ENCODE measurements around the gene NCF1.
"Not testable (repeated sequence)": the region's sequence is repeated elsewhere in the genome, so short reads cannot be mapped to it uniquely, and the experiment has no call there.

The NCF1 gene

DNA sequence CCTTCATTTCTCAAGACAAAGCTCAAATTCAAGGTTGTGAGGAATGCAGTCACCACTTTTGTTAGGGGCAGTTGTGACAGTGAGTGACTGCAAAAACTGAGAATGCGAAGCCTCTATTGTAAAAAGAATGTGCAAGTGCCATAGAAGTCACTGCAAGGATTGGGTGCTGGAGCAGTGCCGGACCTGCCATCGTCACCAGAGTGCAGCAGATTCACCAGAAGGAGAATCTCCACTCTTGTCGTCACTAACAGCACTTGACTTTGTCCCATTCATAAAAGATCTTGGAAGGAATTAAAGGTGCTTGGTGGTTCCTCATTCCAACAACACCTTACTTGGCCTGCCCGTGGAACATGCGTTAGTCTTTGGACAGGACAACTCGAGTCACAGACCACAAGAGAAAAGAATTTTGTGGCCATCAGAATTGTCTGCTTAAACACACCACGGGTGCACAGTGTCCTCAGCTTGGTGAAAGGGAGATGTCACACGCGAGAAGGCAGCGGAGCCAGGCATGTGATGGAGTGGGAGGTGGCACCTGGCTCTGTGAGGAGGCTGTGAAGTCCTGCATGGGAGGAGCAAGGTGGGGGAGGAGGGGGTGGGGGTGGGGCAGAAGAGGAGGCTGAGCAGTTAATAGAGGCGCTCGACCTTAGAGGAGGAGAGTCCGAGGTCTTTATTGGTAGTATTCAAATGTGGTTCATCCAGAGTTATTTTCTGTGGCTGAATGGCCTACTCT, 33.7 kb upstream of the NCF1 start:
- not testable (repeated sequence) for ATAC-seq (ENCODE audit: insufficient read depth, low read depth); H3K9me3 ChIP-seq (ENCODE audit: insufficient read depth, low read length, severe bottlenecking); H3K36me3 ChIP-seq (ENCODE audit: insufficient read depth, low read length)

GRCh38 chr7:74743936-74744557, 29.8 kb upstream of the NCF1 start:
- ATAC-seq (ENCODE audit: insufficient read depth, low read depth); H3K4me2 ChIP-seq (ENCODE audit: insufficient read depth, low read length); H3K9me3 ChIP-seq (ENCODE audit: insufficient read depth, low read length, severe bottlenecking); H3K9ac ChIP-seq (ENCODE audit: low read depth, low read length); H3K79me2 ChIP-seq (ENCODE audit: insufficient read depth, low read length); H4K20me1 ChIP-seq (ENCODE audit: insufficient read depth, low read length); H3K27ac ChIP-seq (ENCODE audit: low read length); H3K27me3 ChIP-seq (ENCODE audit: insufficient read depth, low read length, poor library complexity); H3K4me1 ChIP-seq (ENCODE audit: insufficient read depth, low read length); DNase-seq; H2AFZ ChIP-seq (ENCODE audit: low read depth, low read length); H3K36me3 ChIP-seq (ENCODE audit: insufficient read depth, low read length); H3K4me3 ChIP-seq (ENCODE audit: low read depth in 1 of 2, low read length in 2 of 2): not testable (repeated sequence)

More for the DNA sequence above, 33.7 kb upstream of the NCF1 start:
- H4K20me1 ChIP-seq (ENCODE audit: insufficient read depth, low read length); H3K4me2 ChIP-seq (ENCODE audit: insufficient read depth, low read length); H2AFZ ChIP-seq (ENCODE audit: low read depth, low read length); DNase-seq; H3K79me2 ChIP-seq (ENCODE audit: insufficient read depth, low read length); H3K4me1 ChIP-seq (ENCODE audit: insufficient read depth, low read length); H3K4me3 ChIP-seq (ENCODE audit: low read depth in 1 of 2, low read length in 2 of 2); H3K27me3 ChIP-seq (ENCODE audit: insufficient read depth, low read length, poor library complexity); H3K9ac ChIP-seq (ENCODE audit: low read depth, low read length); H3K27ac ChIP-seq (ENCODE audit: low read length): not testable (repeated sequence)

DNA sequence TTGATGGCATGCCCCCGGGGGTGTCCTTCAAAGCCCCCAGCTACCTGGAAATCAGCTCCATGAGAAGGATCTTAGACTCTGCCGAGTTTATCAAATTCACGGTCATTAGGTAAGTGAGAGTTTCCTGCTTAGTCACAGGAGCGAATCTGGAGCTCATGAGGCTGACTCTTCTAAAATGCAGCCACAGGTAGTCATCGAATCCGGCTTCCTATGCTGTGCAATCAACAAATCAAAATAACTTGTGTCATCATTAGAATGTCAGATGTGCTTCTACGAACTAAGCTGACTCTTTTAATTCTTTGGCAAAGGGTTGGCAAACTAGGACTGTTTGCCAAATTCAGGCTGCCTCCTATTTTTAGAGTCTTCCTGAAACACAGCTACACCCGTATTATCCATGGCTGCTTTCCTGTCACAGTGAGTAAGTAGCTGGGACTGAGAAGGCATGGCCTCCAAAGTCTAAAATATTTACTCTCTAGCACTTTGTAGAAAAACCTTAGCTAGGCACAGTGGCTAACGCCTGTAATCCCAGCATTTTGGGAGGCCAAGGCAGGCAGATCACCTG, 19.8 kb upstream of the NCF1 start:
- not testable (repeated sequence) for H3K9me3 ChIP-seq (ENCODE audit: insufficient read depth, low read length, severe bottlenecking); H3K27ac ChIP-seq (ENCODE audit: low read length); ATAC-seq (ENCODE audit: insufficient read depth, low read depth); DNase-seq; H4K20me1 ChIP-seq (ENCODE audit: insufficient read depth, low read length); H3K36me3 ChIP-seq (ENCODE audit: insufficient read depth, low read length); H3K4me1 ChIP-seq (ENCODE audit: insufficient read depth, low read length); H3K4me3 ChIP-seq (ENCODE audit: low read depth in 1 of 2, low read length in 2 of 2); H3K79me2 ChIP-seq (ENCODE audit: insufficient read depth, low read length); H3K27me3 ChIP-seq (ENCODE audit: insufficient read depth, low read length, poor library complexity); H3K9ac ChIP-seq (ENCODE audit: low read depth, low read length); H2AFZ ChIP-seq (ENCODE audit: low read depth, low read length); H3K4me2 ChIP-seq (ENCODE audit: insufficient read depth, low read length)

GRCh38 chr7:74756673-74757072, 17.1 kb upstream of the NCF1 start:
- not testable (repeated sequence) for H3K27ac ChIP-seq (ENCODE audit: low read length); H3K4me1 ChIP-seq (ENCODE audit: insufficient read depth, low read length); H3K9ac ChIP-seq (ENCODE audit: low read depth, low read length); DNase-seq; H3K4me3 ChIP-seq (ENCODE audit: low read depth in 1 of 2, low read length in 2 of 2); H3K79me2 ChIP-seq (ENCODE audit: insufficient read depth, low read length); H3K9me3 ChIP-seq (ENCODE audit: insufficient read depth, low read length, severe bottlenecking); H2AFZ ChIP-seq (ENCODE audit: low read depth, low read length); H3K36me3 ChIP-seq (ENCODE audit: insufficient read depth, low read length); H4K20me1 ChIP-seq (ENCODE audit: insufficient read depth, low read length); ATAC-seq (ENCODE audit: insufficient read depth, low read depth); H3K4me2 ChIP-seq (ENCODE audit: insufficient read depth, low read length); H3K27me3 ChIP-seq (ENCODE audit: insufficient read depth, low read length, poor library complexity)

- not testable (repeated sequence) for H3K4me3 ChIP-seq (ENCODE audit: low read depth in 1 of 2, low read length in 2 of 2); H3K4me1 ChIP-seq (ENCODE audit: insufficient read depth, low read length); ATAC-seq (ENCODE audit: insufficient read depth, low read depth); H3K4me2 ChIP-seq (ENCODE audit: insufficient read depth, low read length); H4K20me1 ChIP-seq (ENCODE audit: insufficient read depth, low read length); H3K36me3 ChIP-seq (ENCODE audit: insufficient read depth, low read length); H2AFZ ChIP-seq (ENCODE audit: low read depth, low read length); H3K79me2 ChIP-seq (ENCODE audit: insufficient read depth, low read length); DNase-seq; H3K9ac ChIP-seq (ENCODE audit: low read depth, low read length); H3K9me3 ChIP-seq (ENCODE audit: insufficient read depth, low read length, severe bottlenecking); H3K27me3 ChIP-seq (ENCODE audit: insufficient read depth, low read length, poor library complexity); H3K27ac ChIP-seq (ENCODE audit: low read length)
Observed at GRCh38 chr7:74758268-74758667, 15.5 kb upstream of the NCF1 start.

DNA sequence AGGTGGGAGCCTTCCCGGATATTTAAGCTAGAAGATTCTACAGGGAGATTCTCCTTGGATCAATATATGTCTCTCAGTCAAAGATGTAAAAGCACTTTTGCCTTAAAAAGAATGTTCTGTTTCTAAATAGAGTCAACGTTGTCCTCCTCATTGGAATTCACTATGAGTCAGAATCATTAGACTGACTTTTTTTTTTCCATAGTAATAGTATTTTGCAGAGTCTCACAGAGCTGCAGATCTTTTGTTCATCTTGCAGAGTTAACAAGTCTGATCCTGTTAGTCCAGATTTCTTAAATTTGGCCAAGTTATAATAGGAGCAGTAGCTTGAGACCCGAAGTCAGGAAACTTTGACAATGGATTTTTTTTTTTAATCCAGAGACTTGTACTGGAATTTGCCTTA, 14.8 kb upstream of the NCF1 start:
- H3K27ac ChIP-seq (ENCODE audit: low read length); DNase-seq; H3K9me3 ChIP-seq (ENCODE audit: insufficient read depth, low read length, severe bottlenecking); ATAC-seq (ENCODE audit: insufficient read depth, low read depth); H3K27me3 ChIP-seq (ENCODE audit: insufficient read depth, low read length, poor library complexity); H3K9ac ChIP-seq (ENCODE audit: low read depth, low read length); H3K36me3 ChIP-seq (ENCODE audit: insufficient read depth, low read length); H3K4me3 ChIP-seq (ENCODE audit: low read depth in 1 of 2, low read length in 2 of 2); H3K4me2 ChIP-seq (ENCODE audit: insufficient read depth, low read length); H3K79me2 ChIP-seq (ENCODE audit: insufficient read depth, low read length); H3K4me1 ChIP-seq (ENCODE audit: insufficient read depth, low read length); H2AFZ ChIP-seq (ENCODE audit: low read depth, low read length); H4K20me1 ChIP-seq (ENCODE audit: insufficient read depth, low read length): not testable (repeated sequence)

DNA sequence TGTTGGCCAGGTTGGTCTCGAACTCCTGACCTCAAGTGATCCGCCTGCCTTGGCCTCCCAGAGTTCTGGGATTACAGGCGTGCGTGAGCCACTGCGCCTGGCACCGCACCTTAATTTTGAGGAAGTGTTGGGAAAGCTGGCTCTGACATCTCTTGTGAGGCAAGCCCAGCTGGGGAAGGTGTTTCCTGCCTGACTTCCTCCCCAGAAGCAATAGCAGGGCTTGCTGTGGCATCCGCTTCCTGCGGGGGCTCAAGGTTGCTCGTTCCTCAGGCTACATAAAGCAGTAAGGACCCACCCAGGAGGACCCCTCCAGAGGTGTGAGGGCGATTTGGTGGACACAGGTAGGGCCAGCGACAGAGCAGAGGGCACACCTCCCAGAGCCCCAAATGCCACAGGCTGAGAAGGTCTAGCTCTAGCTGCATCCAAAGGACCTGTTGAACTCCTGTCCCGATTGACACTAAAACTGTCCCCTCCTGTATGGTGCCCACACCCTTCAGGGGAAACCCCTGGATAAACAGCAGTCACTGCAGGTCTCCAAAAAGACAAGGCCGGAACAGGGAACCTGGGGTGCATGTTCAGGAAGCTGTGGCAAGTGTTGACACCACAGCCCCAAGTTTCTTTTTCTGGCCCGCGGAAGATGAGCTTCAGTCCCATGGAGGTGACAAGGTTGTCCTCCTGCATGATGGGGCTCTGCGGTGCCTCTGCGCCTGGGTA, 8.4 kb upstream of the NCF1 start:
- H4K20me1 ChIP-seq (ENCODE audit: insufficient read depth, low read length); H3K27ac ChIP-seq (ENCODE audit: low read length); H3K4me3 ChIP-seq (ENCODE audit: low read depth in 1 of 2, low read length in 2 of 2); H2AFZ ChIP-seq (ENCODE audit: low read depth, low read length); H3K36me3 ChIP-seq (ENCODE audit: insufficient read depth, low read length); H3K27me3 ChIP-seq (ENCODE audit: insufficient read depth, low read length, poor library complexity); H3K9ac ChIP-seq (ENCODE audit: low read depth, low read length); DNase-seq; H3K4me2 ChIP-seq (ENCODE audit: insufficient read depth, low read length); H3K9me3 ChIP-seq (ENCODE audit: insufficient read depth, low read length, severe bottlenecking); H3K4me1 ChIP-seq (ENCODE audit: insufficient read depth, low read length); H3K79me2 ChIP-seq (ENCODE audit: insufficient read depth, low read length): not testable (repeated sequence)
- peak; percentile 73 for ATAC-seq (ENCODE audit: insufficient read depth, low read depth)

- H3K4me2 ChIP-seq (ENCODE audit: insufficient read depth, low read length); H3K27ac ChIP-seq (ENCODE audit: low read length): not testable (repeated sequence)
Observed at GRCh38 chr7:74766509-74766908, 7.3 kb upstream of the NCF1 start.

More at GRCh38 chr7:74766509-74766908, 7.3 kb upstream of the NCF1 start:
- ATAC-seq (ENCODE audit: insufficient read depth, low read depth); H3K79me2 ChIP-seq (ENCODE audit: insufficient read depth, low read length); H3K27me3 ChIP-seq (ENCODE audit: insufficient read depth, low read length, poor library complexity); H2AFZ ChIP-seq (ENCODE audit: low read depth, low read length); H3K9ac ChIP-seq (ENCODE audit: low read depth, low read length); H3K4me3 ChIP-seq (ENCODE audit: low read depth in 1 of 2, low read length in 2 of 2); H3K36me3 ChIP-seq (ENCODE audit: insufficient read depth, low read length); H3K9me3 ChIP-seq (ENCODE audit: insufficient read depth, low read length, severe bottlenecking); H4K20me1 ChIP-seq (ENCODE audit: insufficient read depth, low read length); H3K4me1 ChIP-seq (ENCODE audit: insufficient read depth, low read length); DNase-seq: not testable (repeated sequence)

All from DND-41 (cell line).